ENCODE measurements around the gene MRPS27. TPM values are rescaled to one million over a fixed set of nuclear protein-coding genes. Genes with fewer than 3 reads are reported as not detected.

The MRPS27 gene
- total RNA-seq, 4 donors from 2014 or later: 48.6 to 57.9 (median 55.1) TPM

DNA sequence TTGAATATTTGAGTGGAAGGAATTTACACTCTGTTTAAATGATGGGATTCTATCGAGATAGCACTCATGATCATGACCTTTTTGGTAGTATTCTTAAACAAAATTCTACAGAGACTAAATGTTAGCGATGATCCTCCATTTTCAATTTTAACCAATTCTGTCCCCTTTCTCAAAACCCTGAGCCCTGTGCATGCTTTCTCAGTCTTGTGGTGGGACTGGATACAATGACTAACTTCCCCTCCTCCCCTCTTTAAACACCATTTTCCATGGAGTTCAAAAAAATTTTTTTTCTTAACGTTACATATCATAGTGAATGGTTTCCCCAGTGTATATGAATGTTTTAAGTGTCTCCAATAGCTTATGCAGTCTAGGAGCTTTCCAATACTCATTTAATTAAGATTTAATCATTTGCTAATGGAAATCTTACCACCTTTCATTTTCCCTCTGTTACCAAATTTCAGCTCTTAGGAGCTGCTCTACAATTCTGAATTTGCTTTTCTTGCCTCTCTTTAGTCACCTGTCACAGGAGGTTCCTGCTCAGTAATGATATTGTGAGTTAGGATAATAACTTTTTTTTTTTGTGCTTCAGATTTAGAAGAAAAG is 111.6 kb downstream of the MRPS27 start:
- 82 to 87% methylated on average over 2 to 3 of the region's 3 CpGs for WGBS, 2 donors (ENCODE audit: low coverage in 1 of 2)
- TF ChIP-seq EP300 (IDR thresholded peaks at IDR 0.05) (no peak), POLR2AphosphoS5 (IDR thresholded peaks at IDR 0.05) (no peak)
- H3K27me3 ChIP-seq: no peaks in the 10 kb centered on the region
- H3K4me3 ChIP-seq: no peak overlapping the region
- H3K36me3 ChIP-seq: peaks cover 0 to 61% of the 10 kb centered on the region in 2 donors
- H3K4me1 ChIP-seq: peaks cover 6 to 19% (median 7%) of the 10 kb centered on the region in 3 donors
- no peaks in the 10 kb centered on the region for H3K9me3 ChIP-seq
- ATAC-seq: no peak
- no peak overlapping the region for H3K27ac ChIP-seq

DNA sequence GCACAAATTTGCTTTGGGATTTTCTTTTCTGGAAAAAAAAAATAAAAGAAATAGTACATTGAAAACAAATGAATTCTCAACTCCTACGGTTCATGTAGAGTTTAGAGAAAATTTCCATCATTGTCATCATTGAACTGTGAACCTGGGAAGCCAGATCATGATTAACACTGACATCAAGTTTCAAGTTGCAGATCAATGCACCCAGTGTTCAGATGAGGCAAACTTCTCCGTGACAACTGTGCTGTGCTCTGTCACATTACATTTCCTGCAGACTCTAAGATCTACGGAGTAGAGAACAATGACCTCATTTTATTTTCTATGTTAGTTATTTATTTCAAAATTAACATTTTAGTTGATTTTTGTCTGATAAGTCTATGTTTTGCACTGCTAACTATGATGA is 113.0 kb downstream of the MRPS27 start:
- Histone ChIP-seq H3K4me3 (no peak overlapping the region), H3K4me1 (peaks cover 6 to 19% (median 7%) of the 10 kb centered on the region in 3 donors), H3K27ac (no peak overlapping the region), H3K27me3 (no peaks in the 10 kb centered on the region), H3K9me3 (no peaks in the 10 kb centered on the region), H3K36me3 (peaks cover 0 to 70% of the 10 kb centered on the region in 2 donors)
- no peak for TF ChIP-seq POLR2AphosphoS5 (IDR thresholded peaks at IDR 0.05)
- TF ChIP-seq POLR2A (IDR thresholded peaks at IDR 0.05): no peak
- no peak for TF ChIP-seq EP300 (IDR thresholded peaks at IDR 0.05)
- TF ChIP-seq, protein P1, sequence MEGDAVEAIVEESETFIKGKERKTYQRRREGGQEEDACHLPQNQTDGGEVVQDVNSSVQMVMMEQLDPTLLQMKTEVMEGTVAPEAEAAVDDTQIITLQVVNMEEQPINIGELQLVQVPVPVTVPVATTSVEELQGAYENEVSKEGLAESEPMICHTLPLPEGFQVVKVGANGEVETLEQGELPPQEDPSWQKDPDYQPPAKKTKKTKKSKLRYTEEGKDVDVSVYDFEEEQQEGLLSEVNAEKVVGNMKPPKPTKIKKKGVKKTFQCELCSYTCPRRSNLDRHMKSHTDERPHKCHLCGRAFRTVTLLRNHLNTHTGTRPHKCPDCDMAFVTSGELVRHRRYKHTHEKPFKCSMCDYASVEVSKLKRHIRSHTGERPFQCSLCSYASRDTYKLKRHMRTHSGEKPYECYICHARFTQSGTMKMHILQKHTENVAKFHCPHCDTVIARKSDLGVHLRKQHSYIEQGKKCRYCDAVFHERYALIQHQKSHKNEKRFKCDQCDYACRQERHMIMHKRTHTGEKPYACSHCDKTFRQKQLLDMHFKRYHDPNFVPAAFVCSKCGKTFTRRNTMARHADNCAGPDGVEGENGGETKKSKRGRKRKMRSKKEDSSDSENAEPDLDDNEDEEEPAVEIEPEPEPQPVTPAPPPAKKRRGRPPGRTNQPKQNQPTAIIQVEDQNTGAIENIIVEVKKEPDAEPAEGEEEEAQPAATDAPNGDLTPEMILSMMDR (IDR thresholded peaks at IDR 0.05): no peak
- whole genome bisulfite sequencing, 2 donors (ENCODE audit: low coverage in 1 of 2): 76 to 88% methylated on average over 2 to 3 of the region's 3 CpGs
- ATAC-seq: no peak

DNA sequence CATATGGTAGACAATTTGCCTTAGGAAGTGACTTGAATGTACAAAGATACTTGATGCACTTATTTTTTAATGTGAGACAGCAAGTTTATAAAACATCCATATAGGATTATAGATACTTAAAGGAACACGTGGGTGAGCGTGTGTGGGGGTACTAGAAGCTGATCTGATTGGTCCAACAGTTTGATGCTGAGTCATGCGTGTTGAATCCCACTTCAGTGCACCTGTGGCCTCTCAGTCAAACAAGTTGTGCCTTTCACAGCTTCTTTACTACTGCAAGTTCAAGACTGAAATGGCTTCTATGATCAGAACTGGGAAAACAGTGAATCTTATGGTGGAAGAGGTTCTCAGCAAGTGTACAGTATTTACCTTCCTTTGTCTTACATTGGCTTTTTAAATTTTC is 113.9 kb downstream of the MRPS27 start:
- peaks cover 0 to 71% of the 10 kb centered on the region in 2 donors for H3K36me3 ChIP-seq
- TF ChIP-seq POLR2AphosphoS5 (IDR thresholded peaks at IDR 0.05) (no peak), POLR2A (IDR thresholded peaks at IDR 0.05) (no peak), EP300 (IDR thresholded peaks at IDR 0.05) (no peak)
- TF ChIP-seq, protein P1 (IDR thresholded peaks at IDR 0.05): no peak
- peaks cover 3 to 12% (median 6%) of the 10 kb centered on the region in 3 donors for H3K4me1 ChIP-seq
- no peak for ATAC-seq
- H3K27me3 ChIP-seq: no peaks in the 10 kb centered on the region
- H3K4me3 ChIP-seq: no peak overlapping the region
- H3K27ac ChIP-seq: no peak overlapping the region
- 79 to 85% methylated on average over 3 of the region's 3 CpGs for WGBS, 2 donors (ENCODE audit: low coverage in 1 of 2)
- no peaks in the 10 kb centered on the region for H3K9me3 ChIP-seq

- Histone ChIP-seq H3K36me3 (peaks cover 0 to 78% of the 10 kb centered on the region in 2 donors), H3K27me3 (no peaks in the 10 kb centered on the region), H3K4me1 (peaks cover 0 to 6% (median 2%) of the 10 kb centered on the region in 3 donors), H3K27ac (no peak overlapping the region), H3K4me3 (no peak overlapping the region), H3K9me3 (no peaks in the 10 kb centered on the region)
- ATAC-seq: no peak
- TF ChIP-seq POLR2AphosphoS5 (IDR thresholded peaks at IDR 0.05) (no peak), POLR2A (IDR thresholded peaks at IDR 0.05) (no peak), EP300 (IDR thresholded peaks at IDR 0.05) (no peak)
- TF ChIP-seq, protein P1 (IDR thresholded peaks at IDR 0.05): no peak
- 86 to 100% methylated on average over 2 to 3 of the region's 3 CpGs for WGBS, 2 donors (ENCODE audit: low coverage in 1 of 2)
Observed at GRCh38 chr5:72205431-72206009, 114.5 kb downstream of the MRPS27 start.

DNA sequence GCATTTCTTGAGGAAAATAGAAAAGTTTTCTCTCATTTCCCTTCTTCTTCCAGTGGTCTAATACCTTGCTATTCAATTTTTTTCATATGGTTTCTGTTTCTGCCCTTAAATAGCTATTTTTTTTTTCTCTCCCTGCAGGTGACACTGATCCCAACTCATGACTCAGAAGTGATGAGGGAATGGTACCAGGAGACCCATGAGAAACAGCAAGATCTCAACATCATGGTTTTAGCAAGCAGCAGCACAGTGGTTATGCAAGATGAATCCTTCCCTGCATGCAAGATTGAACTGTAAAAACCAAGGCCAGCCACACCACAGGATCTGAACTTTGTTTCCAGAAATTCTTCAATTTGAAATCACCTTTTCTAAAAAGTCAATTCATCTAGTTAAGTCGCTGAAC is 115.1 kb downstream of the MRPS27 start:
- 88 to 100% methylated on average over 1 of the region's 1 CpG for WGBS, 2 donors (ENCODE audit: low coverage in 1 of 2)
- no peaks in the 10 kb centered on the region for H3K27me3 ChIP-seq
- no peaks in the 10 kb centered on the region for H3K9me3 ChIP-seq
- H3K36me3 ChIP-seq: peaks cover 0 to 84% of the 10 kb centered on the region in 2 donors
- no peak overlapping the region for H3K27ac ChIP-seq
- TF ChIP-seq, protein P1 (IDR thresholded peaks at IDR 0.05): no peak
- TF ChIP-seq POLR2AphosphoS5 (IDR thresholded peaks at IDR 0.05): no peak
- TF ChIP-seq EP300 (IDR thresholded peaks at IDR 0.05): no peak
- TF ChIP-seq POLR2A (IDR thresholded peaks at IDR 0.05): no peak
- H3K4me3 ChIP-seq: no peak overlapping the region
- ATAC-seq: no peak
- peaks cover 0 to under 1% (median 0%) of the 10 kb centered on the region in 3 donors for H3K4me1 ChIP-seq
